Transverse colon (tissue), 4 donors: ENCODE results near the gene MGMT.

Experiments
- CTCF ChIP-seq, 5 experiments: fragments of 200-600 bp in 3 of 5; fragments of 450-650 bp in 2 of 5; sonication (generic) in 3 of 5; IDR thresholded peaks; 1 replicate in 2 of 5; 2 replicates in 3 of 5; pipeline ENCODE4 v1.5.1; 2016 to 2017; ENCODE audit warnings: antibody characterized with exemption in 5 of 5, inconsistent platforms in 3 of 5, mild to moderate bottlenecking in 2 of 5, moderate library complexity in 1 of 5
- EP300 ChIP-seq: sonication (generic); formaldehyde crosslinking; IDR thresholded peaks from one replicate; pipeline ENCODE4 v1.6.1; 2017; ENCODE audit warnings: antibody characterized with exemption, low read depth
- POLR2A ChIP-seq: fragments of 450-650 bp; IDR thresholded peaks from one replicate; pipeline ENCODE4 v1.6.1; 2016; ENCODE audit warnings: antibody characterized with exemption, mild to moderate bottlenecking, moderate library complexity
- POLR2AphosphoS5 ChIP-seq, 3 donors: sonication (generic); formaldehyde crosslinking; IDR thresholded peaks; one replicate each; pipeline ENCODE4 v1.6.1; 2016; ENCODE audit warnings: antibody characterized with exemption in 3 of 3

GRCh38 chr10:129626796-129627435 lies 159.9 kb downstream of the MGMT start:
- TF ChIP-seq POLR2A: no peak
- no peak for TF ChIP-seq CTCF (IDR thresholded peaks at IDR 0.05)
- TF ChIP-seq POLR2AphosphoS5 (IDR thresholded peaks at IDR 0.05): no peak
- no peak for TF ChIP-seq EP300
